ENCODE data around the gene COL4A2. TPM values are rescaled to one million over a fixed set of nuclear protein-coding genes. Genes with fewer than 3 reads are reported as not detected.

Gene COL4A2
- polyA plus RNA-seq, 1 experiment = 208 TPM

GRCh38 chr13:110340812-110341444, 33.8 kb downstream of the COL4A2 start:
- TF ChIP-seq CTCF (IDR thresholded peaks at IDR 0.05; ENCODE audit: low read depth, low read length) = no peak
- H3K27me3 ChIP-seq (ENCODE audit: control insufficient read depth, insufficient read depth, low read length) = no peaks in the 10 kb centered on the region
- no peak overlapping the region; the same call in 1 of the 2 replicates for H3K4me3 ChIP-seq (ENCODE audit: low read depth, low read length)
- DNase-seq (ENCODE audit: low read depth, low spot score) = no peak
- CTCF ChIA-PET = interaction anchor here (1.1 kb wide), 1 partner anchor 33 kb away, joined by 3 read pairs; no protein-coding TSS in a partner anchor
- no peaks in the 10 kb centered on the region; the same call in 1 of the 2 replicates for H3K9me3 ChIP-seq (ENCODE audit: control insufficient read depth, insufficient read depth, low read length)
- H3K27ac ChIP-seq (ENCODE audit: low read depth, low read length) = peak overlapping the region; percentile 94
- POLR2A ChIA-PET = interaction anchor here (0.8 to 2.0 kb wide), 6 partner anchors 11 to 71 kb away, joined by 3 to 5 read pairs (median 4); partner anchors contain the start of gene COL4A1

- no peak overlapping the region for H3K4me3 ChIP-seq (ENCODE audit: low read depth, low read length)
- CTCF ChIA-PET = no interaction called here
- H3K27me3 ChIP-seq (ENCODE audit: control insufficient read depth, insufficient read depth, low read length) = no peaks in the 10 kb centered on the region
- TF ChIP-seq CTCF (IDR thresholded peaks at IDR 0.05; ENCODE audit: low read depth, low read length) = no peak
- H3K27ac ChIP-seq (ENCODE audit: low read depth, low read length) = peak overlapping the region; percentile 94
- no peaks in the 10 kb centered on the region; the same call in 1 of the 2 replicates for H3K9me3 ChIP-seq (ENCODE audit: control insufficient read depth, insufficient read depth, low read length)
- DNase-seq (ENCODE audit: low read depth, low spot score) = no peak
- POLR2A ChIA-PET = interaction anchor here (0.8 to 2.0 kb wide), 6 partner anchors 11 to 70 kb away, joined by 3 to 5 read pairs (median 4); partner anchors contain the start of gene COL4A1
Measured at GRCh38 chr13:110341445-110342244, 34.6 kb downstream of the COL4A2 start.

- no peak overlapping the region for H3K4me3 ChIP-seq (ENCODE audit: low read depth, low read length)
- no peak for TF ChIP-seq CTCF (IDR thresholded peaks at IDR 0.05; ENCODE audit: low read depth, low read length)
- no peak overlapping the region for H3K27ac ChIP-seq (ENCODE audit: low read depth, low read length)
- H3K9me3 ChIP-seq (ENCODE audit: control insufficient read depth, insufficient read depth, low read length) = no peaks in the 10 kb centered on the region; the same call in 1 of the 2 replicates
- ChIA-PET POLR2A (no interaction called here), CTCF (no interaction called here)
- DNase-seq (ENCODE audit: low read depth, low spot score) = no peak
- H3K27me3 ChIP-seq (ENCODE audit: control insufficient read depth, insufficient read depth, low read length) = no peaks in the 10 kb centered on the region
Measured at GRCh38 chr13:110342474-110342873, 35.4 kb downstream of the COL4A2 start.

- no peaks in the 10 kb centered on the region; the same call in 1 of the 2 replicates for H3K9me3 ChIP-seq (ENCODE audit: control insufficient read depth, insufficient read depth, low read length)
- TF ChIP-seq CTCF (IDR thresholded peaks at IDR 0.05; ENCODE audit: low read depth, low read length) = no peak
- no peak overlapping the region for H3K4me3 ChIP-seq (ENCODE audit: low read depth, low read length)
- ChIA-PET CTCF (no interaction called here), POLR2A (no interaction called here)
- H3K27ac ChIP-seq (ENCODE audit: low read depth, low read length) = no peak overlapping the region
- DNase-seq (ENCODE audit: low read depth, low spot score) = no peak
- H3K27me3 ChIP-seq (ENCODE audit: control insufficient read depth, insufficient read depth, low read length) = no peaks in the 10 kb centered on the region
Measured at GRCh38 chr13:110343241-110343865, 36.3 kb downstream of the COL4A2 start.
